Measurements from ENCODE around the gene DGKQ. TPM values are rescaled to one million over a fixed set of nuclear protein-coding genes. Genes with fewer than 3 reads are reported as not detected.

DGKQ gene, protein sequence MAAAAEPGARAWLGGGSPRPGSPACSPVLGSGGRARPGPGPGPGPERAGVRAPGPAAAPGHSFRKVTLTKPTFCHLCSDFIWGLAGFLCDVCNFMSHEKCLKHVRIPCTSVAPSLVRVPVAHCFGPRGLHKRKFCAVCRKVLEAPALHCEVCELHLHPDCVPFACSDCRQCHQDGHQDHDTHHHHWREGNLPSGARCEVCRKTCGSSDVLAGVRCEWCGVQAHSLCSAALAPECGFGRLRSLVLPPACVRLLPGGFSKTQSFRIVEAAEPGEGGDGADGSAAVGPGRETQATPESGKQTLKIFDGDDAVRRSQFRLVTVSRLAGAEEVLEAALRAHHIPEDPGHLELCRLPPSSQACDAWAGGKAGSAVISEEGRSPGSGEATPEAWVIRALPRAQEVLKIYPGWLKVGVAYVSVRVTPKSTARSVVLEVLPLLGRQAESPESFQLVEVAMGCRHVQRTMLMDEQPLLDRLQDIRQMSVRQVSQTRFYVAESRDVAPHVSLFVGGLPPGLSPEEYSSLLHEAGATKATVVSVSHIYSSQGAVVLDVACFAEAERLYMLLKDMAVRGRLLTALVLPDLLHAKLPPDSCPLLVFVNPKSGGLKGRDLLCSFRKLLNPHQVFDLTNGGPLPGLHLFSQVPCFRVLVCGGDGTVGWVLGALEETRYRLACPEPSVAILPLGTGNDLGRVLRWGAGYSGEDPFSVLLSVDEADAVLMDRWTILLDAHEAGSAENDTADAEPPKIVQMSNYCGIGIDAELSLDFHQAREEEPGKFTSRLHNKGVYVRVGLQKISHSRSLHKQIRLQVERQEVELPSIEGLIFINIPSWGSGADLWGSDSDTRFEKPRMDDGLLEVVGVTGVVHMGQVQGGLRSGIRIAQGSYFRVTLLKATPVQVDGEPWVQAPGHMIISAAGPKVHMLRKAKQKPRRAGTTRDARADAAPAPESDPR
- 10 to 100 TPM; 20.7 to 22.7 TPM for total RNA-seq
- polyA plus RNA-seq (ENCODE audit: insufficient read depth, low read depth, low replicate concordance), result 10.8 TPM
- long read RNA-seq, donor 1, result 0 reads
- long read RNA-seq, donor 2, full-length matches to known transcripts, result 1 of 1 reads
- long read RNA-seq, donor 2, partial matches to known transcripts, result 0 of 1 reads
- long read RNA-seq, donor 2, other reads (novel, unspliced or antisense), result 0 of 1 reads

GRCh38 chr4:973431-974397, at the start of gene DGKQ:
TSS of gene DGKQ (minus strand) at chr4:973569. CDS start at chr4:973482, 87 bp downstream.
- intact Hi-C loops (cut with DNase I; ENCODE audit: low total_unique reads), result no loop called here

DNA sequence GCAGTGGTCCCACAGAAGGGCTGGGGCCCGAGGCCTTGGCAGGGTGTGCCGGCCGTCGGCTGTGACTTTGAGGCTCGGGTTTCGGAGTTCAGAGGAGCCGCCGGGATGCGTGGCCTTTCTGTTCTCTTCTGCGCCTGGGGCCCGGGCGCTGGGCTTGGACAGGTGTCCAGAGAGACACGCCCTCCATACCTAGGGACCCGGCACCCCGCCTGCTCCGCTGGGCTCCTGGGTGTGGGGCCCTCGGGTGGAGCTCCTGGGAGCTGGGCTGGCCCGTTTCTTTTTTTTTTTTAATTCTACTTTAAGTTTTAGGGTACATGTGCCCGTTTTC, 49.3 kb upstream of the DGKQ start:
- intact Hi-C loops (cut with DNase I; ENCODE audit: low total_unique reads), result no loop called here
- 90 to 91% methylated on average over 18 to 19 of the region's 19 CpGs for WGBS, 2 donors
- no peak overlapping the region for H3K27ac ChIP-seq
- no peak for TF ChIP-seq POLR2A (IDR thresholded peaks at IDR 0.05)
- TF ChIP-seq, protein P1, sequence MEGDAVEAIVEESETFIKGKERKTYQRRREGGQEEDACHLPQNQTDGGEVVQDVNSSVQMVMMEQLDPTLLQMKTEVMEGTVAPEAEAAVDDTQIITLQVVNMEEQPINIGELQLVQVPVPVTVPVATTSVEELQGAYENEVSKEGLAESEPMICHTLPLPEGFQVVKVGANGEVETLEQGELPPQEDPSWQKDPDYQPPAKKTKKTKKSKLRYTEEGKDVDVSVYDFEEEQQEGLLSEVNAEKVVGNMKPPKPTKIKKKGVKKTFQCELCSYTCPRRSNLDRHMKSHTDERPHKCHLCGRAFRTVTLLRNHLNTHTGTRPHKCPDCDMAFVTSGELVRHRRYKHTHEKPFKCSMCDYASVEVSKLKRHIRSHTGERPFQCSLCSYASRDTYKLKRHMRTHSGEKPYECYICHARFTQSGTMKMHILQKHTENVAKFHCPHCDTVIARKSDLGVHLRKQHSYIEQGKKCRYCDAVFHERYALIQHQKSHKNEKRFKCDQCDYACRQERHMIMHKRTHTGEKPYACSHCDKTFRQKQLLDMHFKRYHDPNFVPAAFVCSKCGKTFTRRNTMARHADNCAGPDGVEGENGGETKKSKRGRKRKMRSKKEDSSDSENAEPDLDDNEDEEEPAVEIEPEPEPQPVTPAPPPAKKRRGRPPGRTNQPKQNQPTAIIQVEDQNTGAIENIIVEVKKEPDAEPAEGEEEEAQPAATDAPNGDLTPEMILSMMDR (IDR thresholded peaks at IDR 0.05), result no peak
- no peaks in the 10 kb centered on the region for H3K4me1 ChIP-seq
- H3K4me3 ChIP-seq, result no peak overlapping the region
- H3K9me3 ChIP-seq, result no peaks in the 10 kb centered on the region
- no peak for DNase-seq
- no peaks in the 10 kb centered on the region for H3K27me3 ChIP-seq
- no peaks in the 10 kb centered on the region for H3K36me3 ChIP-seq (ENCODE audit: low read depth, missing control alignments)

More at GRCh38 chr4:973431-974397, at the start of gene DGKQ:
- H3K27me3 ChIP-seq, result no peaks in the 10 kb centered on the region
- no peaks in the 10 kb centered on the region for H3K36me3 ChIP-seq (ENCODE audit: low read depth, missing control alignments)
- peaks cover 14% of the 10 kb centered on the region for H3K4me1 ChIP-seq
- WGBS, 2 donors, result 20 to 79% methylated on average over 15 to 100 of the region's 123 CpGs
- H3K9me3 ChIP-seq, result no peaks in the 10 kb centered on the region
- peak; percentile 92 for DNase-seq
- H3K27ac ChIP-seq, result no peak within 1 kb of the TSS
- H3K4me3 ChIP-seq, result peak within 1 kb of the TSS; percentile 61 to 67
- TF ChIP-seq, protein P1 (IDR thresholded peaks at IDR 0.05), result no peak
- TF ChIP-seq POLR2A (IDR thresholded peaks at IDR 0.05), result no peak

GRCh38 chr4:1022051-1022738, 48.8 kb upstream of the DGKQ start:
- Histone ChIP-seq H3K9me3 (no peaks in the 10 kb centered on the region), H3K4me3 (no peak overlapping the region), H3K36me3 (ENCODE audit: low read depth, missing control alignments) (no peaks in the 10 kb centered on the region), H3K27me3 (no peaks in the 10 kb centered on the region), H3K4me1 (no peaks in the 10 kb centered on the region), H3K27ac (no peak overlapping the region)
- TF ChIP-seq, protein P1 (IDR thresholded peaks at IDR 0.05), result no peak
- no peak for TF ChIP-seq POLR2A (IDR thresholded peaks at IDR 0.05)
- no peak for DNase-seq
- intact Hi-C loops (cut with DNase I; ENCODE audit: low total_unique reads), result no loop called here
- WGBS, 2 donors, result 90 to 94% methylated on average over 20 to 45 of the region's 46 CpGs
